WTC11 (cell line): ENCODE measurements around the gene MCM10.

Experiments used
- CREM ChIP-seq: sonication (generic); formaldehyde crosslinking; IDR thresholded peaks from 2 replicates; pipeline ENCODE4 v1.8.1; 2022; ENCODE audit warnings: mild to moderate bottlenecking, missing genetic modification reagents, moderate library complexity
- ESRRA ChIP-seq: sonication (generic); formaldehyde crosslinking; IDR thresholded peaks from 2 replicates; pipeline ENCODE4 v1.8.1; 2022; ENCODE audit warnings: mild to moderate bottlenecking, missing genetic modification reagents, borderline replicate concordance
- KAT7 ChIP-seq: sonication (generic); formaldehyde crosslinking; IDR thresholded peaks from 2 replicates; pipeline ENCODE4 v1.8.1; 2023; ENCODE audit warnings: missing genetic modification reagents, mild to moderate bottlenecking, borderline replicate concordance
- NR2C2 ChIP-seq: sonication (generic); formaldehyde crosslinking; IDR thresholded peaks from 2 replicates; pipeline ENCODE4 v1.8.0; 2022; ENCODE audit warnings: mild to moderate bottlenecking, missing genetic modification reagents
- TP53 ChIP-seq: sonication (generic); formaldehyde crosslinking; IDR thresholded peaks from 2 replicates; pipeline ENCODE4 v1.8.1; 2023; ENCODE audit warnings: mild to moderate bottlenecking, missing genetic modification reagents
- TF ChIP-seq, protein P1 (sequence below): fragments of 200-600 bp; IDR thresholded peaks from 2 replicates; pipeline ENCODE4 v1.8.0; 2022; ENCODE audit warnings: antibody characterized with exemption
- TF ChIP-seq, protein P2 (sequence below): sonication (generic); formaldehyde crosslinking; IDR thresholded peaks from 2 replicates; pipeline ENCODE4 v1.8.1; 2023; ENCODE audit warnings: mild to moderate bottlenecking, missing genetic modification reagents, moderate library complexity
- TF ChIP-seq, protein P3 (sequence below): sonication (generic); formaldehyde crosslinking; IDR thresholded peaks from 2 replicates; pipeline ENCODE4 v1.8.0; 2022; ENCODE audit warnings: missing genetic modification reagents
- TF ChIP-seq, protein P4 (sequence below): sonication (generic); formaldehyde crosslinking; IDR thresholded peaks from 2 replicates; pipeline ENCODE4 v1.8.0; 2023; ENCODE audit warnings: missing genetic modification reagents

DNA sequence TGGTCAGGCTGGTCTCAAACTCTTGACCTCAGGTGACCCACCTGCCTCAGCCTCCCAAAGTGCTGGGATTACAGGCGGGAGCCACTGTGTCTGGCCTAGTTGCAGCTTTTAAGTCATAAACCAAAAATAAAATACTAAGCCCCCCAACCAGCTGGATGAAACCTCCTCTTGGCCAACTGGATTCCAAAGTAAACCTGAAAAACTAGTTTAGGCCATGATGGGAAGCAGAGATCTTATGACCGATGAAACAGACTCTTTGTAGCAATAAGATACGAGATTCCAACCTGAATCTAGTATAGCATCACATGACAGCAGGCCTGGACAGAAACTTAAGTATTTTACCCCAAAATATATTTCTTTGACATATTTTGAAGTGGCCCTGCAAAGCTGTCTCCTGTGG, 9.1 kb upstream of the MCM10 start:
- TF ChIP-seq, protein P1, sequence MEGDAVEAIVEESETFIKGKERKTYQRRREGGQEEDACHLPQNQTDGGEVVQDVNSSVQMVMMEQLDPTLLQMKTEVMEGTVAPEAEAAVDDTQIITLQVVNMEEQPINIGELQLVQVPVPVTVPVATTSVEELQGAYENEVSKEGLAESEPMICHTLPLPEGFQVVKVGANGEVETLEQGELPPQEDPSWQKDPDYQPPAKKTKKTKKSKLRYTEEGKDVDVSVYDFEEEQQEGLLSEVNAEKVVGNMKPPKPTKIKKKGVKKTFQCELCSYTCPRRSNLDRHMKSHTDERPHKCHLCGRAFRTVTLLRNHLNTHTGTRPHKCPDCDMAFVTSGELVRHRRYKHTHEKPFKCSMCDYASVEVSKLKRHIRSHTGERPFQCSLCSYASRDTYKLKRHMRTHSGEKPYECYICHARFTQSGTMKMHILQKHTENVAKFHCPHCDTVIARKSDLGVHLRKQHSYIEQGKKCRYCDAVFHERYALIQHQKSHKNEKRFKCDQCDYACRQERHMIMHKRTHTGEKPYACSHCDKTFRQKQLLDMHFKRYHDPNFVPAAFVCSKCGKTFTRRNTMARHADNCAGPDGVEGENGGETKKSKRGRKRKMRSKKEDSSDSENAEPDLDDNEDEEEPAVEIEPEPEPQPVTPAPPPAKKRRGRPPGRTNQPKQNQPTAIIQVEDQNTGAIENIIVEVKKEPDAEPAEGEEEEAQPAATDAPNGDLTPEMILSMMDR = no peak
- TF ChIP-seq, protein P2, sequence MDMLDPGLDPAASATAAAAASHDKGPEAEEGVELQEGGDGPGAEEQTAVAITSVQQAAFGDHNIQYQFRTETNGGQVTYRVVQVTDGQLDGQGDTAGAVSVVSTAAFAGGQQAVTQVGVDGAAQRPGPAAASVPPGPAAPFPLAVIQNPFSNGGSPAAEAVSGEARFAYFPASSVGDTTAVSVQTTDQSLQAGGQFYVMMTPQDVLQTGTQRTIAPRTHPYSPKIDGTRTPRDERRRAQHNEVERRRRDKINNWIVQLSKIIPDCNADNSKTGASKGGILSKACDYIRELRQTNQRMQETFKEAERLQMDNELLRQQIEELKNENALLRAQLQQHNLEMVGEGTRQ (CRISPR knock-in tag) = no peak
- TF ChIP-seq, protein P3, sequence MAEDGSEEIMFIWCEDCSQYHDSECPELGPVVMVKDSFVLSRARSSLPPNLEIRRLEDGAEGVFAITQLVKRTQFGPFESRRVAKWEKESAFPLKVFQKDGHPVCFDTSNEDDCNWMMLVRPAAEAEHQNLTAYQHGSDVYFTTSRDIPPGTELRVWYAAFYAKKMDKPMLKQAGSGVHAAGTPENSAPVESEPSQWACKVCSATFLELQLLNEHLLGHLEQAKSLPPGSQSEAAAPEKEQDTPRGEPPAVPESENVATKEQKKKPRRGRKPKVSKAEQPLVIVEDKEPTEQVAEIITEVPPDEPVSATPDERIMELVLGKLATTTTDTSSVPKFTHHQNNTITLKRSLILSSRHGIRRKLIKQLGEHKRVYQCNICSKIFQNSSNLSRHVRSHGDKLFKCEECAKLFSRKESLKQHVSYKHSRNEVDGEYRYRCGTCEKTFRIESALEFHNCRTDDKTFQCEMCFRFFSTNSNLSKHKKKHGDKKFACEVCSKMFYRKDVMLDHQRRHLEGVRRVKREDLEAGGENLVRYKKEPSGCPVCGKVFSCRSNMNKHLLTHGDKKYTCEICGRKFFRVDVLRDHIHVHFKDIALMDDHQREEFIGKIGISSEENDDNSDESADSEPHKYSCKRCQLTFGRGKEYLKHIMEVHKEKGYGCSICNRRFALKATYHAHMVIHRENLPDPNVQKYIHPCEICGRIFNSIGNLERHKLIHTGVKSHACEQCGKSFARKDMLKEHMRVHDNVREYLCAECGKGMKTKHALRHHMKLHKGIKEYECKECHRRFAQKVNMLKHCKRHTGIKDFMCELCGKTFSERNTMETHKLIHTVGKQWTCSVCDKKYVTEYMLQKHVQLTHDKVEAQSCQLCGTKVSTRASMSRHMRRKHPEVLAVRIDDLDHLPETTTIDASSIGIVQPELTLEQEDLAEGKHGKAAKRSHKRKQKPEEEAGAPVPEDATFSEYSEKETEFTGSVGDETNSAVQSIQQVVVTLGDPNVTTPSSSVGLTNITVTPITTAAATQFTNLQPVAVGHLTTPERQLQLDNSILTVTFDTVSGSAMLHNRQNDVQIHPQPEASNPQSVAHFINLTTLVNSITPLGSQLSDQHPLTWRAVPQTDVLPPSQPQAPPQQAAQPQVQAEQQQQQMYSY = no peak
- TF ChIP-seq TP53 (CRISPR knock-in tag) (no peak), ESRRA (no peak), KAT7 (no peak), NR2C2 (CRISPR knock-in tag) (no peak), CREM (no peak)
- TF ChIP-seq, protein P4, sequence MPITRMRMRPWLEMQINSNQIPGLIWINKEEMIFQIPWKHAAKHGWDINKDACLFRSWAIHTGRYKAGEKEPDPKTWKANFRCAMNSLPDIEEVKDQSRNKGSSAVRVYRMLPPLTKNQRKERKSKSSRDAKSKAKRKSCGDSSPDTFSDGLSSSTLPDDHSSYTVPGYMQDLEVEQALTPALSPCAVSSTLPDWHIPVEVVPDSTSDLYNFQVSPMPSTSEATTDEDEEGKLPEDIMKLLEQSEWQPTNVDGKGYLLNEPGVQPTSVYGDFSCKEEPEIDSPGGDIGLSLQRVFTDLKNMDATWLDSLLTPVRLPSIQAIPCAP (CRISPR knock-in tag) = no peak
